ENCODE data around the gene NINJ2.
"Not testable (repeated sequence)": the region's sequence is repeated elsewhere in the genome, so short reads cannot be mapped to it uniquely, and the experiment has no call there.

The NINJ2 gene, protein sequence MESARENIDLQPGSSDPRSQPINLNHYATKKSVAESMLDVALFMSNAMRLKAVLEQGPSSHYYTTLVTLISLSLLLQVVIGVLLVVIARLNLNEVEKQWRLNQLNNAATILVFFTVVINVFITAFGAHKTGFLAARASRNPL

DNA sequence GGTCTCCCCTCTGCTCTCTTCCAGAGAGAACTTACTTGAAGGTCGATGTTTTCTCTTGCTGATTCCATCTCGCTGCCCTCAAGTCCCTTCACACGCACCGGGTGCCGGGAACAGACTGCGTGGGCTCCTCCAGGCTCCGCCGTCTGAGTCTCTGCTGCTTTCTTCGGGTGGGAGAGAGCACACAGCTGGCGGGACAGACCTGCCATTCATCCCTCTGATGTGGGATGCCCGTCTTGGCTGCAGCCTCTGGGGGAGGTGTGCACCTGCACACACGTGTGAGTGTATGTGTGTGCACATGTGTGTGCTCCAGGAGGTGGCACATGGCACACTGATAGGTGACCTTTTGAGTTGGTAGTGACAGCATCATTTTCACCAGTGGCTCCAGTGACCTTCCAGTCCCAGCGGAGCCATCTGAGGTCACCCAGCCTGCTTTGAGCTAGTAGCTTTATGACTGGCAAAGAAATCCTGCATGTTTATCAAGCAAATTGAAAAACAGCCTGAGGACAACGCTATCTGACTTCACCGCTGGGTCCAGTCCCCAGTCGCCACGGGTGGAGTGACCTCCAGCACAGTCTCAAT lies at the start of gene NINJ2:
Gene NINJ2 (minus strand): TSS at position 153 of the 579 bp plus-strand sequence. CDS start 85 bp downstream, at position 68.
- Histone ChIP-seq H3K27ac (ENCODE audit: low read depth, low read length) (no peak within 1 kb of the TSS), H3K9ac (ENCODE audit: low read depth in 1 of 2, low read length in 2 of 2) (peak within 1 kb of the TSS in 1 of 2 donors; percentile 2), H3K27me3 (ENCODE audit: control insufficient read depth in 1 of 2, insufficient read depth in 2 of 2, low read length in 2 of 2) (peaks cover 0 to 4% of the 10 kb centered on the region in 2 donors), H3K36me3 (ENCODE audit: control insufficient read depth in 1 of 2, insufficient read depth in 2 of 2, low read length in 2 of 2) (no peaks in the 10 kb centered on the region), H3K4me3 (ENCODE audit: low read depth in 1 of 2, low read length in 2 of 2) (peak within 1 kb of the TSS in 1 of 2 donors; percentile 42), H3K9me3 (ENCODE audit: control insufficient read depth in 1 of 2, low read length in 2 of 2) (no peaks in the 10 kb centered on the region), H3K4me1 (ENCODE audit: control insufficient read depth in 1 of 2, insufficient read depth in 2 of 2, low read length in 2 of 2) (peaks cover 5 to 7% of the 10 kb centered on the region in 2 donors)

- H3K27me3 ChIP-seq (ENCODE audit: control insufficient read depth in 1 of 2, insufficient read depth in 2 of 2, low read length in 2 of 2) = no peaks in the 10 kb centered on the region
- H3K9ac ChIP-seq (ENCODE audit: low read depth in 1 of 2, low read length in 2 of 2) = no peak overlapping the region
- no peaks in the 10 kb centered on the region for H3K4me1 ChIP-seq (ENCODE audit: control insufficient read depth in 1 of 2, insufficient read depth in 2 of 2, low read length in 2 of 2)
- H3K27ac ChIP-seq (ENCODE audit: low read depth, low read length) = no peak overlapping the region
- no peak overlapping the region for H3K4me3 ChIP-seq (ENCODE audit: low read depth in 1 of 2, low read length in 2 of 2)
- H3K36me3 ChIP-seq (ENCODE audit: control insufficient read depth in 1 of 2, insufficient read depth in 2 of 2, low read length in 2 of 2) = no peaks in the 10 kb centered on the region
- H3K9me3 ChIP-seq (ENCODE audit: control insufficient read depth in 1 of 2, low read length in 2 of 2) = no peaks in the 10 kb centered on the region
Measured at GRCh38 chr12:712172-712863, 49.1 kb upstream of the NINJ2 start.

GRCh38 chr12:709455-710020 lies 46.3 kb upstream of the NINJ2 start:
- Histone ChIP-seq H3K9ac (ENCODE audit: low read depth in 1 of 2, low read length in 2 of 2) (no peak overlapping the region), H3K4me3 (ENCODE audit: low read depth in 1 of 2, low read length in 2 of 2) (no peak overlapping the region), H3K36me3 (ENCODE audit: control insufficient read depth in 1 of 2, insufficient read depth in 2 of 2, low read length in 2 of 2) (no peaks in the 10 kb centered on the region), H3K27me3 (ENCODE audit: control insufficient read depth in 1 of 2, insufficient read depth in 2 of 2, low read length in 2 of 2) (no peaks in the 10 kb centered on the region), H3K9me3 (ENCODE audit: control insufficient read depth in 1 of 2, low read length in 2 of 2) (no peaks in the 10 kb centered on the region), H3K4me1 (ENCODE audit: control insufficient read depth in 1 of 2, insufficient read depth in 2 of 2, low read length in 2 of 2) (no peaks in the 10 kb centered on the region), H3K27ac (ENCODE audit: low read depth, low read length) (no peak overlapping the region)

GRCh38 chr12:708084-708483 lies 44.8 kb upstream of the NINJ2 start:
- not testable (repeated sequence) for H3K4me3 ChIP-seq (ENCODE audit: low read depth in 1 of 2, low read length in 2 of 2); H3K36me3 ChIP-seq (ENCODE audit: control insufficient read depth in 1 of 2, insufficient read depth in 2 of 2, low read length in 2 of 2); H3K9me3 ChIP-seq (ENCODE audit: control insufficient read depth in 1 of 2, low read length in 2 of 2); H3K9ac ChIP-seq (ENCODE audit: low read depth in 1 of 2, low read length in 2 of 2); H3K27ac ChIP-seq (ENCODE audit: low read depth, low read length); H3K4me1 ChIP-seq (ENCODE audit: control insufficient read depth in 1 of 2, insufficient read depth in 2 of 2, low read length in 2 of 2); H3K27me3 ChIP-seq (ENCODE audit: control insufficient read depth in 1 of 2, insufficient read depth in 2 of 2, low read length in 2 of 2)

GRCh38 chr12:704516-705242 lies 41.4 kb upstream of the NINJ2 start:
- no peak overlapping the region for H3K4me3 ChIP-seq (ENCODE audit: low read depth in 1 of 2, low read length in 2 of 2)
- H3K9ac ChIP-seq (ENCODE audit: low read depth in 1 of 2, low read length in 2 of 2) = no peak overlapping the region
- no peaks in the 10 kb centered on the region for H3K4me1 ChIP-seq (ENCODE audit: control insufficient read depth in 1 of 2, insufficient read depth in 2 of 2, low read length in 2 of 2)
- H3K36me3 ChIP-seq (ENCODE audit: control insufficient read depth in 1 of 2, insufficient read depth in 2 of 2, low read length in 2 of 2) = no peaks in the 10 kb centered on the region
- no peak overlapping the region for H3K27ac ChIP-seq (ENCODE audit: low read depth, low read length)
- H3K9me3 ChIP-seq (ENCODE audit: control insufficient read depth in 1 of 2, low read length in 2 of 2) = no peaks in the 10 kb centered on the region
- no peaks in the 10 kb centered on the region for H3K27me3 ChIP-seq (ENCODE audit: control insufficient read depth in 1 of 2, insufficient read depth in 2 of 2, low read length in 2 of 2)

GRCh38 chr12:701896-702539 lies 38.8 kb upstream of the NINJ2 start:
- Histone ChIP-seq H3K4me1 (ENCODE audit: control insufficient read depth in 1 of 2, insufficient read depth in 2 of 2, low read length in 2 of 2) (no peaks in the 10 kb centered on the region), H3K9me3 (ENCODE audit: control insufficient read depth in 1 of 2, low read length in 2 of 2) (peaks cover 5 to 14% of the 10 kb centered on the region in 2 donors), H3K36me3 (ENCODE audit: control insufficient read depth in 1 of 2, insufficient read depth in 2 of 2, low read length in 2 of 2) (no peaks in the 10 kb centered on the region), H3K27ac (ENCODE audit: low read depth, low read length) (no peak overlapping the region), H3K9ac (ENCODE audit: low read depth in 1 of 2, low read length in 2 of 2) (no peak overlapping the region), H3K4me3 (ENCODE audit: low read depth in 1 of 2, low read length in 2 of 2) (no peak overlapping the region), H3K27me3 (ENCODE audit: control insufficient read depth in 1 of 2, insufficient read depth in 2 of 2, low read length in 2 of 2) (no peaks in the 10 kb centered on the region)

GRCh38 chr12:700016-700415 lies 36.8 kb upstream of the NINJ2 start:
- H3K9me3 ChIP-seq (ENCODE audit: control insufficient read depth in 1 of 2, low read length in 2 of 2) = peaks cover 5 to 14% of the 10 kb centered on the region in 2 donors
- H3K36me3 ChIP-seq (ENCODE audit: control insufficient read depth in 1 of 2, insufficient read depth in 2 of 2, low read length in 2 of 2) = no peaks in the 10 kb centered on the region
- H3K27me3 ChIP-seq (ENCODE audit: control insufficient read depth in 1 of 2, insufficient read depth in 2 of 2, low read length in 2 of 2) = no peaks in the 10 kb centered on the region
- H3K4me1 ChIP-seq (ENCODE audit: control insufficient read depth in 1 of 2, insufficient read depth in 2 of 2, low read length in 2 of 2) = no peaks in the 10 kb centered on the region
- no peak overlapping the region for H3K27ac ChIP-seq (ENCODE audit: low read depth, low read length)
- H3K4me3 ChIP-seq (ENCODE audit: low read depth in 1 of 2, low read length in 2 of 2) = no peak overlapping the region
- H3K9ac ChIP-seq (ENCODE audit: low read depth in 1 of 2, low read length in 2 of 2) = no peak overlapping the region

DNA sequence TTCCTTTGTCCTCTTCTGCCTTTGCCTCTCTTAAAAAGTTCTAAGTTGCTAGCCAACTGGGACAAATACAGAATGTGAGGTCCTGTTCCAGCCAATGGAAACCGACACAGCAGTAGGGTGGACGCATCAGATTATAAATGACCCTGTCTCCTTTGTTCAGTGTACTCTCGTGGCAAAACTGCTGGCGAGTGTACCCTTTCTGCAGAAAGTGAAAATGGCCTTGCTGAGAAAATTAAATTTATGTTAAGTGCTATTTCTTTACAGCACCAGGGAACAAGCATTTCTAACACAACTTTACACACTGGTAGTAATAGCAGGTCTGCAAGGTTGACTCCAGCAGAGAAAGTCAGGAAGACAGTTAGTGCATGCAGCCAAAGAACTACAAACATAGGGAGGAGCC lies 35.0 kb upstream of the NINJ2 start:
- not testable (repeated sequence) for H3K27me3 ChIP-seq (ENCODE audit: control insufficient read depth in 1 of 2, insufficient read depth in 2 of 2, low read length in 2 of 2); H3K27ac ChIP-seq (ENCODE audit: low read depth, low read length); H3K9ac ChIP-seq (ENCODE audit: low read depth in 1 of 2, low read length in 2 of 2); H3K4me1 ChIP-seq (ENCODE audit: control insufficient read depth in 1 of 2, insufficient read depth in 2 of 2, low read length in 2 of 2); H3K4me3 ChIP-seq (ENCODE audit: low read depth in 1 of 2, low read length in 2 of 2); H3K36me3 ChIP-seq (ENCODE audit: control insufficient read depth in 1 of 2, insufficient read depth in 2 of 2, low read length in 2 of 2)
- peaks cover 5 to 14% of the 10 kb centered on the region in 2 donors for H3K9me3 ChIP-seq (ENCODE audit: control insufficient read depth in 1 of 2, low read length in 2 of 2)

GRCh38 chr12:697481-697880 lies 34.2 kb upstream of the NINJ2 start:
- Histone ChIP-seq H3K4me3 (ENCODE audit: low read depth in 1 of 2, low read length in 2 of 2) (no peak overlapping the region), H3K4me1 (ENCODE audit: control insufficient read depth in 1 of 2, insufficient read depth in 2 of 2, low read length in 2 of 2) (no peaks in the 10 kb centered on the region), H3K9ac (ENCODE audit: low read depth in 1 of 2, low read length in 2 of 2) (no peak overlapping the region), H3K27me3 (ENCODE audit: control insufficient read depth in 1 of 2, insufficient read depth in 2 of 2, low read length in 2 of 2) (no peaks in the 10 kb centered on the region), H3K27ac (ENCODE audit: low read depth, low read length) (no peak overlapping the region), H3K36me3 (ENCODE audit: control insufficient read depth in 1 of 2, insufficient read depth in 2 of 2, low read length in 2 of 2) (no peaks in the 10 kb centered on the region), H3K9me3 (ENCODE audit: control insufficient read depth in 1 of 2, low read length in 2 of 2) (peaks cover 5 to 14% of the 10 kb centered on the region in 2 donors)
